K562 (cell line): ENCODE measurements around the gene BMS1. TPM values are rescaled to one million over a fixed set of nuclear protein-coding genes. Genes with fewer than 3 reads are reported as not detected.
A peak's percentile ranks its signal among the peaks of the same experiment; 100 is the strongest.

Experiments used
- ARID1B ChIP-seq: fragments of 450-650 bp; IDR thresholded peaks from 2 replicates; pipeline ENCODE4 v1.6.1; 2016; ENCODE audit warnings: antibody characterized with exemption, mild to moderate bottlenecking, inconsistent platforms
- ETS2 ChIP-seq: IDR thresholded peaks from 2 replicates; pipeline ENCODE4 v1.6.1; 2016; ENCODE audit warnings: borderline replicate concordance, missing genetic modification characterization, mild to moderate bottlenecking, moderate library complexity, missing compliant biosample characterization; ENCODE audit not compliant: poor library complexity, severe bottlenecking
- JUND ChIP-seq, 2 experiments: IDR thresholded peaks; 2 replicates in 1 of 2; 3 replicates in 1 of 2; pipeline ENCODE4 v1.6.1; 2011; ENCODE audit warnings: borderline replicate concordance in 2 of 2, low read depth in 2 of 2, low read length in 2 of 2, improper control_type of control experiment in 1 of 2, missing biosample characterization in 1 of 2, missing genetic modification characterization in 1 of 2, missing genetic modification reagents in 1 of 2
- NBN ChIP-seq: fragments of 450-650 bp; IDR thresholded peaks from 2 replicates; pipeline ENCODE4 v1.6.1; 2016; ENCODE audit warnings: low read depth, mild to moderate bottlenecking
- POLR3G ChIP-seq: IDR thresholded peaks from 2 replicates; pipeline ENCODE4 v1.6.1; 2011; ENCODE audit not compliant: insufficient read length, insufficient replicate concordance; ENCODE audit errors: extremely low read depth
- SMC3 ChIP-seq: conservative IDR thresholded peaks from 2 replicates; pipeline ENCODE4 v1.6.1; 2011; ENCODE audit warnings: low read depth, low read length, improper control_type of control experiment; ENCODE audit not compliant: insufficient read depth
- TFAM ChIP-seq: fragments of 250-450 bp; sonication (Bioruptor Pico); conservative IDR thresholded peaks from 2 replicates; pipeline ENCODE4 v1.5.0; 2021; ENCODE audit warnings: mild to moderate bottlenecking, moderate library complexity
- ZBTB43 ChIP-seq: sonication (generic); formaldehyde crosslinking; IDR thresholded peaks from 2 replicates; pipeline ENCODE4 v1.8.0; 2023; ENCODE audit warnings: mild to moderate bottlenecking, missing genetic modification reagents
- ZBTB49 ChIP-seq: sonication (generic); formaldehyde crosslinking; IDR thresholded peaks from 2 replicates; pipeline ENCODE4 v1.8.0; 2022; ENCODE audit warnings: missing genetic modification reagents, mild to moderate bottlenecking, borderline replicate concordance
- polyA plus RNA-seq, 8 experiments: library from polyadenylated mRNA; depleted of rRNA in 4 of 8; stranded (reverse) in 5 of 8; unstranded in 3 of 8; fragments of >200 nt; fragmentation: Nextera tagmentation in 2 of 8; fragmentation: Illumina TruSeq in 1 of 8; extraction: Ambion mirVana in 2 of 8; extraction: Trizol in 1 of 8; gene quantifications; 2 replicates each; pipeline versions ENCODE4 v1.2.1 to v1.2.3, GENCODE V29; 2011 to 2014; ENCODE audit warnings: inconsistent platforms in 1 of 8, missing spikeins in 1 of 8
- total RNA-seq, 7 experiments: library from RNA; depleted of rRNA in 6 of 7; stranded (reverse); fragments of >200 nt in 6 of 7; fragmentation: Illumina TruSeq in 2 of 7; extraction: Trizol in 2 of 7; gene quantifications; 2 replicates each; pipeline versions ENCODE4 v1.2.1 to v1.2.3, GENCODE V29; 2011 to 2021; ENCODE audit warnings: low replicate concordance in 1 of 7
- TF ChIP-seq, protein P1 (sequence below): fragments of 250-450 bp; sonication (Bioruptor Pico); IDR thresholded peaks from 2 replicates; pipeline ENCODE4 v1.8.0; 2022; ENCODE audit warnings: moderate library complexity, mild to moderate bottlenecking, inconsistent platforms
- TF ChIP-seq, protein P2 (sequence below), 3 experiments: fragments of 200-800 bp in 1 of 3; sonication (Bioruptor generic) in 1 of 3; sonication (generic) in 1 of 3; formaldehyde crosslinking in 1 of 3; IDR thresholded peaks; 2 replicates each; pipeline versions ENCODE4 v1.6.1 to v1.8.0; 2016 to 2022; ENCODE audit warnings: mild to moderate bottlenecking in 2 of 3, missing compliant biosample characterization in 2 of 3, missing genetic modification characterization in 2 of 3, missing genetic modification reagents in 1 of 3
- TF ChIP-seq, protein P3 (sequence below): sonication (generic); formaldehyde crosslinking; IDR thresholded peaks from 2 replicates; pipeline ENCODE4 v1.8.0; 2022; ENCODE audit warnings: missing genetic modification reagents, mild to moderate bottlenecking, moderate library complexity, borderline replicate concordance
- TF ChIP-seq, protein P4 (sequence below), 2 experiments: fragments of 450-650 bp; IDR thresholded peaks; 2 replicates each; pipeline ENCODE4 v1.6.1; 2016
- TF ChIP-seq, protein P5 (sequence below), 2 experiments: fragments of 450-650 bp in 1 of 2; sonication (generic) in 1 of 2; formaldehyde crosslinking in 1 of 2; IDR thresholded peaks in 1 of 2; conservative IDR thresholded peaks in 1 of 2; 2 replicates each; pipeline versions ENCODE4 v1.6.1 to v1.8.1; 2016 to 2023; ENCODE audit warnings: mild to moderate bottlenecking in 2 of 2, moderate library complexity in 2 of 2, inconsistent platforms in 1 of 2, missing genetic modification reagents in 1 of 2

The BMS1 gene
- total and polyA plus RNA-seq, 9 of the 15 experiments (the other 6 are each of a cell fraction or from before 2014, with no cell fraction given): 11.1 to 46.9 (median 32.7) TPM

DNA sequence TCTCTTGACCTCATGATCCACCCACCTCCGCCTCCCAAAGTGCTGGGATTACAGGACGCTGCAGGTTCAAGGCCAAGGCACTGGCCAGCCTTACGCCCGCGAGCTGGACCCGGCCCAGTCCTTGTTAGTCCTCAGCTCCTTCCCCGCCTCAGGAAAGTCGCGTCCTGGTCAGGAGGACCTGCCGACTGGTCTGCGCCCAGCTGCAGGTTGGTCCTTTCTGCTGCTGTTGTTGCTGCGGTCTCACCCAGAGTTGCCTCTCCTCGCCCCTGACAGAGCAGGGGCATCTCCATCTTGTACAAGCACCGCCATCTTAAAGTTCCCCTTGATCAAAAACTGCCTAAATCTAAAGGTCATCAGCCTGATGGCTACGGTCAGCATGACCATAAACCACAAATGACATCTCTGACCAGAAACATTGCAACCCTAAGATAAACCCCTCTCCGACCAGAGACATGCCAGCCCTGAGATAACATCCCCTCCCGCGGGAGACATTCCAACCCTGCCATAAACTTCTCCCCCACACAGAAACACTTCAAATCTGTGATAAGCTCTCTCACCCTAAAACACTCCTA, 13.9 kb upstream of the BMS1 start (continued):
- TF ChIP-seq ZBTB43 (CRISPR knock-in tag) (no peak), ZBTB49 (CRISPR knock-in tag) (no peak), JUND (IDR thresholded peaks at IDR 0.05; ENCODE audit: borderline replicate concordance, low read depth, low read length) (peak; percentile 44), JUND (tag; IDR thresholded peaks at IDR 0.05; ENCODE audit: borderline replicate concordance, low read depth, low read length) (no peak; the same call in 2 of the 3 replicates), ARID1B (peak; percentile 98), NBN (peak; percentile 82; the same call in 1 of the 2 replicates), TFAM (CRISPR knock-in tag) (no peak), SMC3 (no peak), ETS2 (no peak), POLR3G (no peak)
- TF ChIP-seq, protein P1, sequence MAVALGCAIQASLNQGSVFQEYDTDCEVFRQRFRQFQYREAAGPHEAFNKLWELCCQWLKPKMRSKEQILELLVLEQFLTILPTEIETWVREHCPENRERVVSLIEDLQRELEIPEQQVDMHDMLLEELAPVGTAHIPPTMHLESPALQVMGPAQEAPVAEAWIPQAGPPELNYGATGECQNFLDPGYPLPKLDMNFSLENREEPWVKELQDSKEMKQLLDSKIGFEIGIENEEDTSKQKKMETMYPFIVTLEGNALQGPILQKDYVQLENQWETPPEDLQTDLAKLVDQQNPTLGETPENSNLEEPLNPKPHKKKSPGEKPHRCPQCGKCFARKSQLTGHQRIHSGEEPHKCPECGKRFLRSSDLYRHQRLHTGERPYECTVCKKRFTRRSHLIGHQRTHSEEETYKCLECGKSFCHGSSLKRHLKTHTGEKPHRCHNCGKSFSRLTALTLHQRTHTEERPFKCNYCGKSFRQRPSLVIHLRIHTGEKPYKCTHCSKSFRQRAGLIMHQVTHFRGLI: peak; percentile 35; the same call in 1 of the 2 replicates
- TF ChIP-seq, protein P2, sequence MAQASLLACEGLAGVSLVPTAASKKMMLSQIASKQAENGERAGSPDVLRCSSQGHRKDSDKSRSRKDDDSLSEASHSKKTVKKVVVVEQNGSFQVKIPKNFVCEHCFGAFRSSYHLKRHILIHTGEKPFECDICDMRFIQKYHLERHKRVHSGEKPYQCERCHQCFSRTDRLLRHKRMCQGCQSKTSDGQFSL (CRISPR knock-in tag; IDR thresholded peaks at IDR 0.05): no peak
- TF ChIP-seq, protein P2 (tag; IDR thresholded peaks at IDR 0.05): peak; percentile 30 to 78; a peak in 3 of 4 replicates
- TF ChIP-seq, protein P3, sequence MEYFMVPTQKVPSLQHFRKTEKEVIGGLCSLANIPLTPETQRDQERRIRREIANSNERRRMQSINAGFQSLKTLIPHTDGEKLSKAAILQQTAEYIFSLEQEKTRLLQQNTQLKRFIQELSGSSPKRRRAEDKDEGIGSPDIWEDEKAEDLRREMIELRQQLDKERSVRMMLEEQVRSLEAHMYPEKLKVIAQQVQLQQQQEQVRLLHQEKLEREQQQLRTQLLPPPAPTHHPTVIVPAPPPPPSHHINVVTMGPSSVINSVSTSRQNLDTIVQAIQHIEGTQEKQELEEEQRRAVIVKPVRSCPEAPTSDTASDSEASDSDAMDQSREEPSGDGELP: peak; percentile 48
- TF ChIP-seq, protein P4, sequence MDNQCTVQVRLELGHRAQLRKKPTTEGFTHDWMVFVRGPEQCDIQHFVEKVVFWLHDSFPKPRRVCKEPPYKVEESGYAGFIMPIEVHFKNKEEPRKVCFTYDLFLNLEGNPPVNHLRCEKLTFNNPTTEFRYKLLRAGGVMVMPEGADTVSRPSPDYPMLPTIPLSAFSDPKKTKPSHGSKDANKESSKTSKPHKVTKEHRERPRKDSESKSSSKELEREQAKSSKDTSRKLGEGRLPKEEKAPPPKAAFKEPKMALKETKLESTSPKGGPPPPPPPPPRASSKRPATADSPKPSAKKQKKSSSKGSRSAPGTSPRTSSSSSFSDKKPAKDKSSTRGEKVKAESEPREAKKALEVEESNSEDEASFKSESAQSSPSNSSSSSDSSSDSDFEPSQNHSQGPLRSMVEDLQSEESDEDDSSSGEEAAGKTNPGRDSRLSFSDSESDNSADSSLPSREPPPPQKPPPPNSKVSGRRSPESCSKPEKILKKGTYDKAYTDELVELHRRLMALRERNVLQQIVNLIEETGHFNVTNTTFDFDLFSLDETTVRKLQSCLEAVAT (IDR thresholded peaks at IDR 0.05): peak in 1 of 2 experiments; percentile 98; a peak in 2 of 4 replicates
- TF ChIP-seq, protein P5, sequence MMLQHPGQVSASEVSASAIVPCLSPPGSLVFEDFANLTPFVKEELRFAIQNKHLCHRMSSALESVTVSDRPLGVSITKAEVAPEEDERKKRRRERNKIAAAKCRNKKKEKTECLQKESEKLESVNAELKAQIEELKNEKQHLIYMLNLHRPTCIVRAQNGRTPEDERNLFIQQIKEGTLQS (IDR thresholded peaks at IDR 0.05): peak; percentile 41; the same call in 1 of the 2 replicates
- TF ChIP-seq, protein P5 (CRISPR knock-in tag; conservative IDR thresholded peaks at IDR 0.05): no peak
